ENCODE measurements around the gene ZDHHC18. TPM values are rescaled to one million over a fixed set of nuclear protein-coding genes. Genes with fewer than 3 reads are reported as not detected.

Gene ZDHHC18
- total and polyA plus RNA-seq, 9 donors, result 9.5 to 15.8 (median 12.3) TPM

GRCh38 chr1:26848499-26848898 lies 22.0 kb downstream of the ZDHHC18 start:
- H3K27ac ChIP-seq, result no peak overlapping the region
- no peaks in the 10 kb centered on the region for H3K27me3 ChIP-seq
- no peak for TF ChIP-seq EP300 (IDR thresholded peaks at IDR 0.05)
- TF ChIP-seq CTCF (IDR thresholded peaks at IDR 0.05), result no peak
- TF ChIP-seq POLR2A (IDR thresholded peaks at IDR 0.05), result no peak
- no peak for DNase-seq
- H3K4me3 ChIP-seq, result no peak overlapping the region
- intact Hi-C loops (cut with DNase I), result no loop called here
- no peaks in the 10 kb centered on the region for H3K36me3 ChIP-seq
- no peaks in the 10 kb centered on the region for H3K4me1 ChIP-seq (ENCODE audit: insufficient read depth)
- WGBS, 3 donors, result 78 to 84% (median 80%) methylated on average over 10 of the region's 10 CpGs
- no peaks in the 10 kb centered on the region for H3K9me3 ChIP-seq

GRCh38 chr1:26848941-26849774 lies 22.7 kb downstream of the ZDHHC18 start:
- no peak overlapping the region for H3K27ac ChIP-seq
- no peak overlapping the region for H3K4me3 ChIP-seq
- H3K27me3 ChIP-seq, result no peaks in the 10 kb centered on the region
- DNase-seq, result no peak
- no peaks in the 10 kb centered on the region for H3K36me3 ChIP-seq
- intact Hi-C loops (cut with DNase I), result no loop called here
- H3K9me3 ChIP-seq, result no peaks in the 10 kb centered on the region
- WGBS, 3 donors, result 49 to 65% (median 60%) methylated on average over 6 to 10 of the region's 10 CpGs
- TF ChIP-seq POLR2A (IDR thresholded peaks at IDR 0.05) (no peak), CTCF (IDR thresholded peaks at IDR 0.05) (no peak), EP300 (IDR thresholded peaks at IDR 0.05) (no peak)
- H3K4me1 ChIP-seq (ENCODE audit: insufficient read depth), result no peaks in the 10 kb centered on the region

- H3K9me3 ChIP-seq, result no peaks in the 10 kb centered on the region
- no peak for DNase-seq
- no peaks in the 10 kb centered on the region for H3K4me1 ChIP-seq (ENCODE audit: insufficient read depth)
- H3K36me3 ChIP-seq, result no peaks in the 10 kb centered on the region
- no peak overlapping the region for H3K27ac ChIP-seq
- 83 to 84% (median 83%) methylated on average over 12 of the region's 12 CpGs for WGBS, 3 donors
- intact Hi-C loops (cut with DNase I), result no loop called here
- H3K27me3 ChIP-seq, result no peaks in the 10 kb centered on the region
- TF ChIP-seq CTCF (IDR thresholded peaks at IDR 0.05), result no peak
- no peak for TF ChIP-seq EP300 (IDR thresholded peaks at IDR 0.05)
- TF ChIP-seq POLR2A (IDR thresholded peaks at IDR 0.05), result no peak
- H3K4me3 ChIP-seq, result no peak overlapping the region
These were observed 24.7 kb downstream of the ZDHHC18 start for GRCh38 chr1:26851106-26851684.

- Histone ChIP-seq H3K27me3 (no peaks in the 10 kb centered on the region), H3K4me3 (no peak overlapping the region), H3K9me3 (no peaks in the 10 kb centered on the region), H3K36me3 (no peaks in the 10 kb centered on the region), H3K27ac (no peak overlapping the region), H3K4me1 (ENCODE audit: insufficient read depth) (no peaks in the 10 kb centered on the region)
- TF ChIP-seq CTCF (IDR thresholded peaks at IDR 0.05) (no peak), EP300 (IDR thresholded peaks at IDR 0.05) (no peak), POLR2A (IDR thresholded peaks at IDR 0.05) (no peak)
- no peak for DNase-seq
- intact Hi-C loops (cut with DNase I), result loop anchor here in 1 of 4 donors (1.0 kb wide), 1 partner anchor 26 kb away; no protein-coding TSS in a partner anchor
- 77 to 79% (median 79%) methylated on average over 9 of the region's 9 CpGs for WGBS, 3 donors
These were observed 26.2 kb downstream of the ZDHHC18 start for GRCh38 chr1:26852701-26853100.
